NAMALWA (cell line): ENCODE measurements around the gene YPEL1.

ENCODE experiments used
- DNase-seq: peaks from one replicate; pipeline ENCODE4 v3.0.0-alpha.2; 2015; ENCODE audit warnings: low spot score

YPEL1 gene

DNA sequence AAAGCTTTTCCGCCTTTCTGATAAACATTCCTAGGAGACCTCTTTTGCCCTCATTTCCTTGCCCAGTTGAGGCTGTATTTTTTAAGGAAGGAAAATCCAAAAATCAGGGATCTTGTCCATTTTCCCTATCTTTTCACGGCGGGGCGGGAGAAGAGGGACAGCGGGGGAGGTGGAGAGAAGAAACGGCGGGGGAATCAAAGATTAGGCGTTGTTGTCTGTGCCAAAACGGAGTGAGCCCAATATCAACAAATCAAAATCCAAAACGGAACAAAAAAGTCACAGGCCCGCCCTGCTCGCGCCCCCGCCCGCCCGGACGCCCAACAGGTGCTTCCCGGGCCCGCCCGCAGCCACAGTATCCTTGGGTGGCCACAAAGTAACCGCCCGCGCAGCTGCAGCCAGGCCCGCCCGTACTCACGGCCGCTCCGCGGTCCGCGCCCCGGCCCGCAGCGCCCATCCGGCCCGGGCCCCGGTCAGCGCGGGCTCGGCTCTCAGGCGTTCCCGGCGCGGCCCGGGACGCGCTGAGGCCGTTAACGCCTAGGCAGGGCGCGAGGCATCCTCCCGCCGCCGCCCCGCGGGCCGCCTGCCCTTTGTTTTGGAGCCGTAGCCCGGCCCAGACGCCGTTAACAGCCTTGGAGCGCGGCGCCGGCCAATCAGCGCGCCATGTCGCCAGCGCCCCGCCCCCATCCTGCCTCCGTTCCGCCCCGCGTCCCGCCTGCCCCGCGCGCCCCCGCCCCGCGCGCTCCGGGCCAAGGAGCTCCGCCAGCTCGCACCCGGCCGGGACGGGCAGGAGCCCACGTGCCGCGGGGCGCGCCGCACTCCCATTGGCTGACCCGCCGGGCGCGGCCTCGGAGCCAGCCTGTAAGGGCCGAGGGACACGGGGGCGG, at the start of gene YPEL1:
YPEL1 (minus strand) TSS at position 595 of the 884 bp plus-strand sequence. CDS start 25,050 bp downstream, outside the sequence.
- peak; percentile 93 for DNase-seq

GRCh38 chr22:21780259-21780658, 44.7 kb upstream of the YPEL1 start:
- no peak for DNase-seq

- no peak for DNase-seq
Observed at GRCh38 chr22:21779444-21779843, 43.9 kb upstream of the YPEL1 start.

GRCh38 chr22:21778705-21779363, 43.2 kb upstream of the YPEL1 start:
- DNase-seq: no peak

DNA sequence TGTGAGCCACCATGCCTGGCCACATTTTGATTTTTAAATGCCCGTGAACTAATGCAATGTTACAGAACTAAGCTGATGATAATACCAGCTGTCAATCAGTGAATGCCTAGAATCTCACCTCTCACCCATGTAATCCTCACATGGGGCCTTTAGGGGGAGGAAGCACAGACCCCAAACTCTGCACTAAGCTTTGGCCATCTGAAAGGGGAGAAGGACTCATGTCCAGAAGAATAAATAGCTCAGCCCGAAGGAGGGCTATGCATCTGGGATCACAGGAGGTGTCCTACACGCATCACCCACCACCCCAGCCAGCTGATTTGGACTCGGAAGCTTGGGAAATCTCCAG, 36.0 kb upstream of the YPEL1 start:
- DNase-seq: no peak

- no peak for DNase-seq
Observed at GRCh38 chr22:21768435-21768834, 32.8 kb upstream of the YPEL1 start.

GRCh38 chr22:21766691-21767462, 31.3 kb upstream of the YPEL1 start:
- DNase-seq: no peak

DNA sequence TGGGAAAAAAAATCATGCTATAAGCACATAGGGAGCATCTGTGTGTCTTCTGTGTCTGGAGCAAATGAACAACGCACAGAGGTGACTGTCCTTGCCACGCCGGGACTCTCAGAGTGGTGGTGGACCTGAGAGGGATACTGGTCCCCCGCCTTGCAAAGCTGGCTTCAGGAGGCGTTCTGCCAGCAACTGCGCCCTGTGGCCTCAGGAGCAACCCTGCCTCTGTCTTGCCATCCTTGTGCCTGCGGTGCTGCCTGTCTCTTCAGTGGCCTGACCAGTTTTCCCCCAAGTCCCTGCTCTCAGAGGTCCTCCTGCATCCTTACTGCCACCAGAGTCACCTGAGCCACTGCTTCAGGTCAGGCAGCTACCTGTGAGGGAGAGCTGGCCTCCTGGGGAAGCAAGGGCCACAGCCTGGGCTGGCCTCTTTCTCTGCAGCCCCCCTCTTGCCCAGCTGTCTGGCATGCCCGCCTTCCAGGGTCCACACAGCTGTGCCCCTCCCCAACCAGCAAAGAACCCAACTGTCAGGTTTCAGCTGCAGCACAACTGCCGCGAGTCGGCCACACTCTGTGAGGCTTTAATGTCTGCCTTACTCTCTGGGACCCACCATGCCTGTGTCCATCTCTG, 30.4 kb upstream of the YPEL1 start:
- DNase-seq: no peak

DNA sequence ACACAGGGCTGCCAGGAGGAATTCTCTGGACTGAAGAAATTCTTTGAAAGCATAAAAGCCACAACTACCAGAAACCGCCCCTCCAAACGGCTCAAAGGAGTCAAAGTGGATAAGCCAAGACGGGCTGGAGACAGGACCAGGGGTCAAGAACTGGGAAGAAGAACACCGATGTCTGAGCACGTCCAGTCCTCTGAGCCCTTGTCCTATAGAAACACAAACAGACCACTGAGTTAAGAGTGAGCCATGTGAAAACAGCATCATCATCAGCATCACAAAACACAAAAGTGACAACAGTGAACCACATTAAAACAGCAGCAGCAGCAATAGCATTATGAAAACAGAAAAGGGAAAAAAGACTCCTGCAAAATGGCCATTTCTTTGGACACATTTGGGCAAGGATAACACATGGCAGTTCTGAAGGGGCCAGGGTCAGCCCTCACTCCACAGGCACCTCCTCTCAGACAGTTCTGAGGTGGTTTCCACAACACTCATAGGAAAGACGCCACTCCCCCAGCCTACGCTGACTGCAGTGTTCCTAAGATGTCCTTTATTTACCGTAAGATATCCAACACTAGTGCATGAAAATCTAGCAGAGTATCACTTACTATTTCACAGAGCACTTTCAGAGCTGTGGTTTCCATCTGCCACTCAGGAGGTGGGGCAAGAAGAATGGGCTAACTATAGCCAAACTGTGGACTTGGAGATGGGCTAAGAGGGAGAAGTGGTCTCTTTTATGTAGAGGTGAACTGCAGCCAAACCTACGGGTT, 28.6 kb upstream of the YPEL1 start:
- no peak for DNase-seq

- no peak for DNase-seq
Observed at GRCh38 chr22:21762712-21763581, 27.4 kb upstream of the YPEL1 start.

- DNase-seq: no peak
Observed at GRCh38 chr22:21761994-21762680, 26.5 kb upstream of the YPEL1 start.

DNA sequence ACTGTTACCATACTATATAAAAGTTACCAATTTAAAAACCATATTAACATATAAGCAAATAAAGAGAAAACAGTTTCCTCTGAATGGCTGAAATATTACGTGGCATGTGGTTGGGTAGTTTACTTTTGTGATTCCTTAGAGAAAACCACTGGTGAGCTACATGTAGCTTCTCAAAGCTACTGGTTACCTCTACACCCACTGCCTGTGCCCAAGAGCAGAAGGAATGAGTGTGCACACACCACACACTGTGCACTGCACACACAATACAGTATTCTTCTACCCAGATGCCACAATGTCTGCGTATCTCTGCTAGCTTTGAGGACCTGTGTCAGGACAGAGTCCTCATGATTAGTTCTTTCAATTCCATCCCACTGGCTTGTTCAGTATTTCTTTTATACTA, 25.5 kb upstream of the YPEL1 start:
- DNase-seq: no peak

DNA sequence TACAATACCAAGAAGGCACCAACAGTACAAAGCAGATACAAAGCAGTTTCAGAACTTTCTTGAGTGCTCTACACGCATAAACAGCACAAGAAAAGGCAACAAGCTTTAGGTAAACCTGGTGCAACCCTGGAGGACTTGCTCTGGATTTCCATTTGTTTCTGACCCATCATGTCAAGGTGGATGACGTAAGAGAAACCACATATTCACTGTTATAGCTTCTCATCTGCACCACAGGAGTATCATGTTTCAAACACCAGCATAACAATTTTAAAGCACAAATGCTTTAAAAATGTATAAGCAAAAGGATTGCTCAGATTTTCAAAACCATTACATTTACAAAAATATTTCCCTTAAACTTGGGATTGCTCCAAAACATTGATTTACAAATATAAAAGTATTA, 25.0 kb upstream of the YPEL1 start:
- DNase-seq: no peak

GRCh38 chr22:21759646-21760376, 24.2 kb upstream of the YPEL1 start:
- DNase-seq: no peak

DNA sequence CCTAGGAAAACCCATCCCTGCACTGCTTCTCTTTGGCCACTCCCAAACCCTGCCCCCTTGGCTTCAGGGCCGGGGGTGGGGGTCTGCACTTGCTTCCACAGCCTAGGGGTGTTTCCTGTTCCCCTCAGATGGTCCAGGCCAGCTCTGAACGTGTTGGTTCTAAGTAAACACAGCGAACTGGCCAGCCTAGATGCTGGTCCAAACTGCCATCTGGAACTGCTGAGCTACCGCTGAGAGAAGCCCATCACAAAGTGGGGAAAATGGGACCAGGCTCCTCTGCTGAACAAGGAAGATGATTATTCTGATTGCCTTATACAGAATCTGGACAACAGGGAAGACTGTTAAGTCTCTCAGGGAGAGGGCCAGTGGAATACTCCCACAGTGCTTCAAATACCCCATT, 23.5 kb upstream of the YPEL1 start:
- no peak for DNase-seq

- no peak for DNase-seq
Observed at GRCh38 chr22:21758091-21758864, 22.7 kb upstream of the YPEL1 start.

DNA sequence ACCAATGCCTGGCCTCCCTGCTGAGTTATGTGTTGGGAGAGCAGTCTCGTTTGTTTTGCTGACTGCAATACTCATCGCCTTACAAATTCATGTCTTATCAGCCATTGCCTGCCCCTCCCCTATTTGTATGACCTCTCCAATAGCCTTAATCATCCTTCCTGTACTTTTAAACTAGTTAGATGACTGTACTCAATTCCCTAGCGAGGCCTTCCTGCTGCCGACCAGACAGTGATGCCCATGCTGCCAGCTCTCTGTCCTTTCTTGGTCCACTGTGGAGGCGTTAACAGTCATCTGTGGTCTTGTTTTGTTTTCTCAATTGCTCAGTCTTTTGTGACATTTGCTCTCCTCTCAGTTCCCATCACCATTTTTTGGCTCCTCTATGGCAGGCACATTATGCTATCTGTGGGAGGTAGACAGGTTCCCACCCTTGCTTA, 20.3 kb upstream of the YPEL1 start:
- DNase-seq: no peak

GRCh38 chr22:21754523-21754922, 18.9 kb upstream of the YPEL1 start:
- DNase-seq: peak; percentile 59
